Activated CD8-positive, alpha-beta memory T cell treated with anti-CD3 and anti-CD28 coated beads, Interleukin-2, amount 50 U/mL, for 4 hours (primary cell): ENCODE results near the gene ZSWIM4.
A peak's percentile ranks its signal among the peaks of the same experiment; 100 is the strongest.

Experiments used
- DNase-seq: peaks from one replicate; pipeline ENCODE4 v3.0.0-alpha.2; 2020

The ZSWIM4 gene

GRCh38 chr19:13814550-13814949 is 19.3 kb downstream of the ZSWIM4 start:
- DNase-seq: no peak

- no peak for DNase-seq
These were observed 21.9 kb downstream of the ZSWIM4 start for GRCh38 chr19:13817018-13817614.

GRCh38 chr19:13817615-13818371 is 22.6 kb downstream of the ZSWIM4 start:
- DNase-seq: peak; percentile 48

- DNase-seq: no peak
These were observed 24.0 kb downstream of the ZSWIM4 start for GRCh38 chr19:13819238-13819637.

GRCh38 chr19:13821292-13821691 is 26.0 kb downstream of the ZSWIM4 start:
- DNase-seq: no peak

- DNase-seq: no peak
These were observed 28.0 kb downstream of the ZSWIM4 start for GRCh38 chr19:13823256-13823655.

GRCh38 chr19:13823901-13824300 is 28.7 kb downstream of the ZSWIM4 start:
- no peak for DNase-seq

GRCh38 chr19:13824703-13825102 is 29.5 kb downstream of the ZSWIM4 start:
- DNase-seq: no peak

- DNase-seq: no peak
These were observed 30.5 kb downstream of the ZSWIM4 start for GRCh38 chr19:13825489-13826441.

GRCh38 chr19:13826652-13827235 is 31.5 kb downstream of the ZSWIM4 start:
- DNase-seq: no peak

GRCh38 chr19:13827656-13828055 is 32.4 kb downstream of the ZSWIM4 start:
- no peak for DNase-seq

- no peak for DNase-seq
These were observed 35.0 kb downstream of the ZSWIM4 start for GRCh38 chr19:13830114-13830740.

- DNase-seq: no peak
These were observed 35.7 kb downstream of the ZSWIM4 start for GRCh38 chr19:13830741-13831536.

- no peak for DNase-seq
These were observed 36.6 kb downstream of the ZSWIM4 start for GRCh38 chr19:13831537-13832467.

- peak; percentile 90 for DNase-seq
These were observed 38.3 kb downstream of the ZSWIM4 start for GRCh38 chr19:13833330-13834243.

- DNase-seq: no peak
These were observed 39.2 kb downstream of the ZSWIM4 start for GRCh38 chr19:13834244-13835069.

- DNase-seq: no peak
These were observed 40.8 kb downstream of the ZSWIM4 start for GRCh38 chr19:13835791-13836723.
